Small intestine (tissue), 7 donors: ENCODE measurements around the gene GTSE1. TPM values are rescaled to one million over a fixed set of nuclear protein-coding genes. Genes with fewer than 3 reads are reported as not detected.

Experiments
- DNase-seq, 2 donors: peaks; one replicate each; pipeline versions ENCODE4 v3.0.0 to v3.0.0-alpha.2; 2013
- FAIRE-seq: peaks from 2 replicates; lab custom pipeline; 2012; peaks lifted over from hg19 to GRCh38; lab: Jason Lieb, UNC
- H3K27ac ChIP-seq, 3 donors: one replicate each; pipeline ENCODE4 v1.5.1; 2013; ENCODE audit warnings: low read length in 2 of 3, mild to moderate bottlenecking in 2 of 3, control low read depth in 1 of 3, inconsistent platforms in 1 of 3, low read depth in 1 of 3, moderate library complexity in 1 of 3
- H3K27me3 ChIP-seq, 3 donors: one replicate each; pipeline ENCODE4 v1.6.1; 2013; ENCODE audit warnings: low read length in 3 of 3, inconsistent platforms in 1 of 3; ENCODE audit not compliant: control insufficient read depth in 3 of 3, insufficient read depth in 3 of 3
- H3K36me3 ChIP-seq, 3 donors: one replicate each; pipeline ENCODE4 v1.6.1; 2013; ENCODE audit warnings: low read length in 3 of 3, inconsistent platforms in 1 of 3, low read depth in 1 of 3, mild to moderate bottlenecking in 1 of 3, moderate library complexity in 1 of 3; ENCODE audit not compliant: control insufficient read depth in 3 of 3, insufficient read depth in 2 of 3
- H3K4me1 ChIP-seq, 3 donors: one replicate each; pipeline ENCODE4 v1.6.1; 2013; ENCODE audit warnings: low read length in 2 of 3, inconsistent platforms in 1 of 3, low read depth in 1 of 3, mild to moderate bottlenecking in 1 of 3, moderate library complexity in 1 of 3; ENCODE audit not compliant: control insufficient read depth in 3 of 3, insufficient read depth in 2 of 3
- H3K4me3 ChIP-seq, 3 donors: one replicate each; pipeline ENCODE4 v1.5.1; 2013; ENCODE audit warnings: low read length in 3 of 3, control low read depth in 1 of 3, inconsistent platforms in 1 of 3, low read depth in 1 of 3, mild to moderate bottlenecking in 1 of 3, moderate library complexity in 1 of 3
- H3K9me3 ChIP-seq, 2 donors: one replicate each; pipeline ENCODE4 v1.6.1; 2013; ENCODE audit warnings: low read depth in 1 of 2, low read length in 1 of 2; ENCODE audit not compliant: control insufficient read depth in 2 of 2, insufficient read depth in 1 of 2
- WGBS, 3 donors: extraction: QIAGEN DNeasy Blood & Tissue Kit; methylation state at CpG; one replicate each; pipeline ENCODE4 v1.1.7; 2013; 5-methylcytosine and 5-hydroxymethylcytosine counted together
- polyA plus RNA-seq, 4 donors: library from polyadenylated mRNA; stranded (reverse) in 3 of 4; unstranded in 1 of 4; fragments of 200-250 nt in 3 of 4; fragments of 120-200 nt in 1 of 4; gene quantifications; one replicate each; pipeline versions ENCODE4 v1.2.1 to v1.2.3, GENCODE V29; 2013
- donor health status: healthy with polysubstance abuse.
- donor health status: control.
- donor health status: control.
- donor health status: Bipolar disorder and iron deficiency.
- donor health status: healthy.

GTSE1 gene
- polyA plus RNA-seq, 4 donors: 0.27 to 13.8 (median 5.1) TPM

- FAIRE-seq: no peak
- H3K4me1 ChIP-seq: peaks cover 0 to 14% (median 2%) of the 10 kb centered on the region in 3 donors
- H3K27me3 ChIP-seq: no peaks in the 10 kb centered on the region
- H3K36me3 ChIP-seq: peaks cover 5 to 51% (median 16%) of the 10 kb centered on the region in 3 donors
- peak overlapping the region in 2 of 3 donors; percentile 72 to 91 for H3K4me3 ChIP-seq
- H3K27ac ChIP-seq: peak overlapping the region in 2 of 3 donors; percentile 18 to 57
- WGBS, 3 donors: 31 to 69% (median 46%) methylated on average over 11 of the region's 11 CpGs
- H3K9me3 ChIP-seq: peaks cover 0 to 9% of the 10 kb centered on the region in 2 donors
- peak in 1 of 2 donors; percentile 19 for DNase-seq
These were observed 27.1 kb upstream of the GTSE1 start for GRCh38 chr22:46269564-46269963.

GRCh38 chr22:46272196-46272595, 24.5 kb upstream of the GTSE1 start:
- Histone ChIP-seq H3K27ac (no peak overlapping the region), H3K4me1 (peaks cover 0 to 10% (median 0%) of the 10 kb centered on the region in 3 donors), H3K27me3 (no peaks in the 10 kb centered on the region), H3K9me3 (peaks cover 0 to 2% of the 10 kb centered on the region in 2 donors), H3K36me3 (peaks cover 15 to 72% (median 33%) of the 10 kb centered on the region in 3 donors), H3K4me3 (no peak overlapping the region)
- FAIRE-seq: no peak
- DNase-seq: no peak
- WGBS, 3 donors: 93 to 98% (median 94%) methylated on average over 8 of the region's 8 CpGs

- no peak overlapping the region for H3K4me3 ChIP-seq
- no peak overlapping the region for H3K27ac ChIP-seq
- FAIRE-seq: no peak
- H3K36me3 ChIP-seq: peaks cover 15 to 79% (median 36%) of the 10 kb centered on the region in 3 donors
- H3K9me3 ChIP-seq: peaks cover 0 to 2% of the 10 kb centered on the region in 2 donors
- no peaks in the 10 kb centered on the region for H3K27me3 ChIP-seq
- 95 to 96% (median 96%) methylated on average over 10 to 12 of the region's 12 CpGs for WGBS, 3 donors
- H3K4me1 ChIP-seq: peaks cover 0 to 7% (median 0%) of the 10 kb centered on the region in 3 donors
- no peak for DNase-seq
These were observed 23.8 kb upstream of the GTSE1 start for GRCh38 chr22:46272762-46273431.

- FAIRE-seq: no peak
- DNase-seq: no peak
- 91 to 95% (median 94%) methylated on average over 12 of the region's 12 CpGs for WGBS, 3 donors
These were observed 23.1 kb upstream of the GTSE1 start for GRCh38 chr22:46273432-46274148.

GRCh38 chr22:46274381-46274780, 22.3 kb upstream of the GTSE1 start:
- Histone ChIP-seq H3K27me3 (no peaks in the 10 kb centered on the region), H3K36me3 (peaks cover 18 to 89% (median 46%) of the 10 kb centered on the region in 3 donors), H3K9me3 (peaks cover 0 to 2% of the 10 kb centered on the region in 2 donors), H3K27ac (no peak overlapping the region), H3K4me3 (no peak overlapping the region), H3K4me1 (peaks cover 0 to 3% (median 0%) of the 10 kb centered on the region in 3 donors)
- 92 to 95% (median 95%) methylated on average over 8 of the region's 8 CpGs for WGBS, 3 donors
- FAIRE-seq (no peak), DNase-seq (no peak)

More at GRCh38 chr22:46273432-46274148, 23.1 kb upstream of the GTSE1 start:
- peaks cover 0 to 7% (median 0%) of the 10 kb centered on the region in 3 donors for H3K4me1 ChIP-seq
- H3K4me3 ChIP-seq: no peak overlapping the region
- H3K27ac ChIP-seq: no peak overlapping the region
- H3K27me3 ChIP-seq: no peaks in the 10 kb centered on the region
- peaks cover 0 to 2% of the 10 kb centered on the region in 2 donors for H3K9me3 ChIP-seq
- H3K36me3 ChIP-seq: peaks cover 18 to 86% (median 40%) of the 10 kb centered on the region in 3 donors

GRCh38 chr22:46275455-46276122, 21.1 kb upstream of the GTSE1 start:
- no peak overlapping the region for H3K27ac ChIP-seq
- DNase-seq (peak in 1 of 2 donors; percentile 19), FAIRE-seq (no peak)
- WGBS, 3 donors: 74 to 77% (median 74%) methylated on average over 3 of the region's 3 CpGs
- H3K4me3 ChIP-seq: no peak overlapping the region
- H3K4me1 ChIP-seq: no peaks in the 10 kb centered on the region
- no peaks in the 10 kb centered on the region for H3K27me3 ChIP-seq
- peaks cover 0 to 2% of the 10 kb centered on the region in 2 donors for H3K9me3 ChIP-seq
- H3K36me3 ChIP-seq: peaks cover 29 to 89% (median 58%) of the 10 kb centered on the region in 3 donors

GRCh38 chr22:46276563-46276962, 20.1 kb upstream of the GTSE1 start:
- Histone ChIP-seq H3K4me3 (no peak overlapping the region), H3K27ac (no peak overlapping the region), H3K36me3 (peaks cover 32 to 93% (median 59%) of the 10 kb centered on the region in 3 donors), H3K4me1 (no peaks in the 10 kb centered on the region), H3K9me3 (peaks cover 0 to 2% of the 10 kb centered on the region in 2 donors), H3K27me3 (no peaks in the 10 kb centered on the region)
- no peak for DNase-seq
- WGBS, 3 donors: 92 to 94% (median 92%) methylated on average over 7 of the region's 7 CpGs
- FAIRE-seq: no peak
